ENCODE measurements around the gene ANKUB1.

ANKUB1 gene

DNA sequence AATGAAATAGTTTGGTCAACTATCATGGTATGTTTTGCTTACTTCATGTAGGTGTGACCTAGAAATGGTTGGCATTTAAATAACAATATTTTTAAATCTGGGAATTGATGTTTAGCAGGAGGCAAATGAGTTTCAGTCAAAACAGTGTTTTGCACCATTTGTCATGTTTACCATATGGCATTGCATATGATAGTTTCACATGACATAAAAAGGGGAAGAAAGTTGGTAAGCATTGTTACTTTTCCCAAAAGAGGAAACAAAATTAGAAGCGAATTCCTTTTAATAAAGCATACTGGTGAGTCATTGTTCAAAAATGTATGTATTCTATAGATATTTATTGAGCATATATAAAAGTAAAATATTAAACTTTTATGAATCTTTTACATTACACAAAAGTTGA lies 23.0 kb upstream of the ANKUB1 start:
- TF ChIP-seq, protein P1, sequence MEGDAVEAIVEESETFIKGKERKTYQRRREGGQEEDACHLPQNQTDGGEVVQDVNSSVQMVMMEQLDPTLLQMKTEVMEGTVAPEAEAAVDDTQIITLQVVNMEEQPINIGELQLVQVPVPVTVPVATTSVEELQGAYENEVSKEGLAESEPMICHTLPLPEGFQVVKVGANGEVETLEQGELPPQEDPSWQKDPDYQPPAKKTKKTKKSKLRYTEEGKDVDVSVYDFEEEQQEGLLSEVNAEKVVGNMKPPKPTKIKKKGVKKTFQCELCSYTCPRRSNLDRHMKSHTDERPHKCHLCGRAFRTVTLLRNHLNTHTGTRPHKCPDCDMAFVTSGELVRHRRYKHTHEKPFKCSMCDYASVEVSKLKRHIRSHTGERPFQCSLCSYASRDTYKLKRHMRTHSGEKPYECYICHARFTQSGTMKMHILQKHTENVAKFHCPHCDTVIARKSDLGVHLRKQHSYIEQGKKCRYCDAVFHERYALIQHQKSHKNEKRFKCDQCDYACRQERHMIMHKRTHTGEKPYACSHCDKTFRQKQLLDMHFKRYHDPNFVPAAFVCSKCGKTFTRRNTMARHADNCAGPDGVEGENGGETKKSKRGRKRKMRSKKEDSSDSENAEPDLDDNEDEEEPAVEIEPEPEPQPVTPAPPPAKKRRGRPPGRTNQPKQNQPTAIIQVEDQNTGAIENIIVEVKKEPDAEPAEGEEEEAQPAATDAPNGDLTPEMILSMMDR (IDR thresholded peaks at IDR 0.05; ENCODE audit: low read depth, low read length) = no peak
- DNase-seq (ENCODE audit: extremely low read depth, low read depth) = no peak

DNA sequence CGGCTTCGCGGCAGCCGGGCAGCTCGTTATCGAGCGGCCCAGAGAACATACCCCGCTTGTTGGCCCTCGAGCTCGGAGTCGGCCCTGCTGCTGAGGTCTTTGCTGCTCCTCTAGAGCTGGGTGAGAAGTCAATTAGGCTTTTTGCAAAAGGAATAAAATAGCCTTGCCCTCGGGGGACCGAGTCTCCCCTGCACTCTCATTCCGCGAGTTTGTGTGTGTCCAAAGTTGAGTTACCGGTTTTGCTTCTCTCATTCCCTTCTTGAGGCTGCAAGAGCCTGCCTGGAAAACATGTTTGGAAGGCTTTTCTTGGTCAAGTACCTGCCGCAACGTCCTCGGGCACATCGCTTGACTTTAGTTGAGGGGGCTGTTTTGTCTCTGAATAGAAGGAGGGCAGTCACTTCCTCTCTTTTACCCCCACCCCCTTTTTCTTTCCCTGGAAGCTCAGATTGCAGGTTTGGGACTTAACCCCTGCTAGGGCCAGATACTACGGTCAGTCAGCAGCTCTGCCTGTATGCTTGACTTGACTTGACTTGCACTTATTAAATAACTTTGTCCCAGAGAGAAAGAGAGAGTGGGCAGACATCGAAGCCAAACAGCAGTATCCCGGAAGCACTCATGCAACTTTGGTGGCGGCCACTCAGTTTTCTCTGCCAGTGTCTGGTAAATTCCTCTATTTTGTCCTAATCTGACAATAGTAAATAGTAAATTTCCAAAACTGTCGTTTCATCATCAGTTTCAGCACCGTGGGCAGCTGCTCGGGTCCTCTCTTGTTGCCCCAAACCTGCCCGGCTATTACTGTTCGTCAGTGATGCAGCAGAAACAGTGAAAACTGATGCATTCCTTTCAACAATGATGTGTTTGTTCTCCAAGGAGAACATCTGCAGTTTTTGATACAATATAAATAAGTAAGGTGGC lies 21.3 kb upstream of the ANKUB1 start:
- DNase-seq (ENCODE audit: extremely low read depth, low read depth) = no peak
- TF ChIP-seq, protein P1 (IDR thresholded peaks at IDR 0.05; ENCODE audit: low read depth, low read length) = no peak

DNA sequence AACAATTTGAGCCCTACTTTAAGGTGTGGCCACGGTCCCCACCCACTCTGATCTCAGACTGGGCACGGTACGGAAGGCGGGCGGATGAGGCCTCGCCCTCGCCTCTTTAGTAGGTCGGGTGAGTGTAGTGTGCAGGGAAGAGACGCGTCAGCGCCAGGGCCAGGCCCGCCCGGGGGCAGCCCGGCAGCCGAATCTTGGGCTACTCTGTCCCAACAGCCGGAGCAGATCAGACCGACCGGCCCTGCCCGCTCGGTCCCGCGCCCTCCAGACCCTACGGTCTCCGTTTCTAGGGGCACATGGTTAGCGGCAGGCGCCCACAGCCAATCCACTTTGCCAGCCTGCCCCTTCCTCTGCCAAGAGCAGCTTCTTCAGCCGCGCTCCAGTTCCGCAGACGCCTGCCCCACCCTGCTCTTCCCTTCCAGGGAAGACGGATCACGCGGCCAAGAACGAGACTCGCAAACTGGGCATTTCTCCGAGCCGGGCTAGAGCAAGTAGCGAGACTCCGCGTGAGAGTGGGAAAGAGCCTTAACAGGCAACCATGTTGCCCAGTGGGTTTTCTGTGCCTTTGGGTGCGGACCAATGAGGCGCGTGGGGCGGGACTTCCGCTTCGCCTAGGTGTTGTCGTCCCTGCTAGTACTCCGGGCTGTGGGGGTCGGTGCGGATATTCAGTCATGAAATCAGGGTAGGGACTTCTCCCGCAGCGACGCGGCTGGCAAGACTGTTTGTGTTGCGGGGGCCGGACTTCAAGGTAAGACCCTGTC lies 20.4 kb upstream of the ANKUB1 start, which contains the start of gene RNF13:
Gene RNF13 (plus strand): TSS at position 610 of the 761 bp plus-strand sequence. CDS start 32,812 bp downstream, outside the sequence.
- TF ChIP-seq, protein P1 (IDR thresholded peaks at IDR 0.05; ENCODE audit: low read depth, low read length) = no peak
- peak; percentile 92 for DNase-seq (ENCODE audit: extremely low read depth, low read depth)

DNA sequence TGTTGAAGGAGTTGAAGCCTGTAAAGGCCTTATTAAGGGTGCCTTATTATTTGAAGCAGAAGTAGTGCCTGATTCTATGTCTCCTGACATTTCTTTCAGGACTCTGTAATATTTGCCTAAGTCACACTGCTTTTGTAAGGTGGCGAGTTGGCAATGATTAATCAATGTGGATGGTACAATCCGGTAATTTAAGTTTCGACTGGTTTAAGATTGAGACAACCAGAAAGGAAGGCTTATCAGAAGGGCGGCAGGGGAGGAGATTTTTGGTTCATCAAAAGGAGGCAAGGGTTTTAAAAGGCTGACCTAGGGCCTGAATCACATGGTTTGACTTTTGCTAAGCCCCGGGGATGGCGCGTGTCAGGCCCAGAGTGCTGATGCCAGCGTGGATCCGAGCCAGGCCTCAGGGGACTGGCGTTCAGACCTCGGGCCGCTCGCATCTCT lies 19.8 kb upstream of the ANKUB1 start:
- TF ChIP-seq, protein P1 (IDR thresholded peaks at IDR 0.05; ENCODE audit: low read depth, low read length) = no peak
- DNase-seq (ENCODE audit: extremely low read depth, low read depth) = no peak

DNA sequence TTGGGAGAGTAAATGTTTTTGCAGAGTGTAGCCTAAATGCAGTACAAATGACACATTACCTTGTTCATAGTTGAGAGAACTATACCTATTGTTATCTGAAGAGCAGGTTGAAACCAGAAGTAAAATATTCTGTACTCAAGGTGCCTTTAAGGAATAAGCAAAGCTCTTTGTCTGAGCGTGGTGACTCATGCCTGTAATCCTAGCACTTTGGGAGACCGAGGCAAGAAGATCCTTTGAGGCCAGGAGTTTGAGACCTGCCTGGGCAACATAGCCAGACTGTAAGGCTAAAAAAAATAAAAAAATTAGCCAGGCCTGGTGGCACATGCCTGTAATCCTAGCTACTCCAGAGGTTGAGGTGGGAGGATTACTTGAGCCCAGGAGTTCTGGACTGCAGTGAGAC lies 18.5 kb upstream of the ANKUB1 start:
- TF ChIP-seq, protein P1 (IDR thresholded peaks at IDR 0.05; ENCODE audit: low read depth, low read length) = no peak
- no peak for DNase-seq (ENCODE audit: extremely low read depth, low read depth)

DNA sequence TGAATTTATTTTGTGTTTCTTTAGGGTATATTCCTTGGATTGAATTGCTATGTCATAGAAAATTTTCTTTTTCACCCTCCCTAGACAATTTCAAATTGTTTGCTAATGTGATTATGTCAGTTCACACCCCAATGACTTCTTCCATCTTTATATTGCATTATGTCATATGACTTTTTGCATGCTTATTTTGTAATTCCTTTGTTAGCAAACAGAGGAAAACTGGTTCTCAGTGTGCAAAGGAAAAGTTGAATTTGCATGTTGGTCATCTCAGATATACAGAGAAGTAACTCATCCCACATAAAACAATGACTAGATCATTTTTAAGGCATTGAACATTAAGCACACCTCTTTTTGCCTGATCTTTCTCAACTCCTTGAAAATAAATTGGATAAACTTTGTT lies 17.3 kb upstream of the ANKUB1 start:
- TF ChIP-seq, protein P1 (IDR thresholded peaks at IDR 0.05; ENCODE audit: low read depth, low read length) = no peak

More for the DNA sequence above, 17.3 kb upstream of the ANKUB1 start:
- DNase-seq (ENCODE audit: extremely low read depth, low read depth) = no peak
